Measurements from ENCODE around the gene MRPL40.

Gene MRPL40

GRCh38 chr22:19463491-19464469, 31.4 kb downstream of the MRPL40 start:
- DNase-seq, result no peak

- DNase-seq, result no peak
Observed at GRCh38 chr22:19464546-19464945, 32.2 kb downstream of the MRPL40 start.

GRCh38 chr22:19464975-19465374, 32.6 kb downstream of the MRPL40 start:
- DNase-seq, result no peak

GRCh38 chr22:19466126-19466716, 33.9 kb downstream of the MRPL40 start:
- DNase-seq, result no peak

GRCh38 chr22:19466848-19467752, 34.8 kb downstream of the MRPL40 start:
- DNase-seq, result no peak

GRCh38 chr22:19467912-19468311, 35.6 kb downstream of the MRPL40 start:
- no peak for DNase-seq

GRCh38 chr22:19469421-19469820, 37.1 kb downstream of the MRPL40 start:
- no peak for DNase-seq

- no peak for DNase-seq
Observed at GRCh38 chr22:19470010-19470409, 37.7 kb downstream of the MRPL40 start.

GRCh38 chr22:19471572-19471971, 39.2 kb downstream of the MRPL40 start:
- DNase-seq, result no peak

GRCh38 chr22:19472233-19472632, 39.9 kb downstream of the MRPL40 start:
- DNase-seq, result no peak

- no peak for DNase-seq
Observed at GRCh38 chr22:19473578-19473977, 41.2 kb downstream of the MRPL40 start.

GRCh38 chr22:19476023-19476422, 43.7 kb downstream of the MRPL40 start:
- DNase-seq, result no peak

- DNase-seq, result peak in 1 of 3 donors; percentile 28
Observed at GRCh38 chr22:19477321-19478044, 45.1 kb downstream of the MRPL40 start.

- DNase-seq, result peak in 2 of 3 donors; percentile 13 to 40
Observed at GRCh38 chr22:19478045-19478900, 45.9 kb downstream of the MRPL40 start.

GRCh38 chr22:19478901-19479354, 46.6 kb downstream of the MRPL40 start, which contains the start of gene UFD1:
Gene UFD1 (minus strand): TSS chr22:19479193. CDS start chr22:19479085, 108 bp downstream.
- DNase-seq, result peak; percentile 75 to 89 (median 81)

- peak; percentile 97 to 99 (median 98) for DNase-seq
Observed at GRCh38 chr22:19479355-19480172, 47.2 kb downstream of the MRPL40 start, which contains the start of gene CDC45. Gene CDC45 (plus strand): TSS chr22:19479920. CDS start chr22:19479969, 49 bp downstream.

- no peak for DNase-seq
Observed at GRCh38 chr22:19480173-19480568, 47.8 kb downstream of the MRPL40 start.

GRCh38 chr22:19480789-19481188, 48.4 kb downstream of the MRPL40 start:
- no peak for DNase-seq

GRCh38 chr22:19482297-19482696, 50.0 kb downstream of the MRPL40 start:
- no peak for DNase-seq

All from suppressor macrophage treated with lipopolysaccharide for 1 hour (primary cell).